GM21447 (cell line): ENCODE measurements around the gene TSC2.
"Not testable (repeated sequence)": the region's sequence is repeated elsewhere in the genome, so short reads cannot be mapped to it uniquely, and the experiment has no call there.

ENCODE experiments used
- ATAC-seq: cut with Tn5 transposase; IDR thresholded peaks from one replicate; pipeline ENCODE4 v1.9.1; 2021; ENCODE audit not compliant: unreplicated experiment

The TSC2 gene

GRCh38 chr16:2009791-2010510 is 37.8 kb upstream of the TSC2 start, which contains the start of gene ZNF598:
Gene ZNF598, minus strand, starts transcription at chr16:2009821.
- ATAC-seq, result peak; percentile 69

GRCh38 chr16:2011726-2012125 is 36.1 kb upstream of the TSC2 start:
- ATAC-seq, result not testable (repeated sequence)

GRCh38 chr16:2013527-2013926 is 34.3 kb upstream of the TSC2 start:
- no peak for ATAC-seq

GRCh38 chr16:2015117-2015946 is 32.5 kb upstream of the TSC2 start:
- ATAC-seq, result no peak

GRCh38 chr16:2015947-2016208 is 31.9 kb upstream of the TSC2 start:
- no peak for ATAC-seq

GRCh38 chr16:2016407-2016922 is 31.3 kb upstream of the TSC2 start:
- no peak for ATAC-seq

GRCh38 chr16:2019518-2019920 is 28.3 kb upstream of the TSC2 start, which contains the start of gene NPW:
Gene NPW, plus strand, starts transcription at chr16:2019785.
- ATAC-seq, result no peak

GRCh38 chr16:2019921-2020831 is 27.6 kb upstream of the TSC2 start:
- no peak for ATAC-seq

- no peak for ATAC-seq
These were observed 25.1 kb upstream of the TSC2 start for GRCh38 chr16:2022723-2023091.

- no peak for ATAC-seq
These were observed 24.4 kb upstream of the TSC2 start for GRCh38 chr16:2023092-2024031.

- no peak for ATAC-seq
These were observed 23.8 kb upstream of the TSC2 start for GRCh38 chr16:2024032-2024420.

- ATAC-seq, result no peak
These were observed 22.5 kb upstream of the TSC2 start for GRCh38 chr16:2025251-2025650.

GRCh38 chr16:2025878-2026460 is 21.8 kb upstream of the TSC2 start:
- no peak for ATAC-seq

GRCh38 chr16:2026461-2027023 is 21.2 kb upstream of the TSC2 start, which contains the start of gene NHERF2:
Gene NHERF2, plus strand, starts transcription at chr16:2026902. Its CDS starts 104 bp downstream, at chr16:2027006.
- ATAC-seq, result no peak

GRCh38 chr16:2027024-2028010 is 20.5 kb upstream of the TSC2 start:
- no peak for ATAC-seq

- no peak for ATAC-seq
These were observed 19.6 kb upstream of the TSC2 start for GRCh38 chr16:2028146-2028545.

GRCh38 chr16:2028620-2029220 is 19.1 kb upstream of the TSC2 start:
- ATAC-seq, result no peak

- ATAC-seq, result no peak
These were observed 18.4 kb upstream of the TSC2 start for GRCh38 chr16:2029350-2029749.
